GM19324 (cell line): ENCODE data around the gene ACOD1.

Source experiments
- ATAC-seq: cut with Tn5 transposase; IDR thresholded peaks from one replicate; pipeline ENCODE4 v1.9.1; 2021; ENCODE audit warnings: mild to moderate bottlenecking, moderate library complexity; ENCODE audit not compliant: unreplicated experiment, low FRiP score

ACOD1 gene

DNA sequence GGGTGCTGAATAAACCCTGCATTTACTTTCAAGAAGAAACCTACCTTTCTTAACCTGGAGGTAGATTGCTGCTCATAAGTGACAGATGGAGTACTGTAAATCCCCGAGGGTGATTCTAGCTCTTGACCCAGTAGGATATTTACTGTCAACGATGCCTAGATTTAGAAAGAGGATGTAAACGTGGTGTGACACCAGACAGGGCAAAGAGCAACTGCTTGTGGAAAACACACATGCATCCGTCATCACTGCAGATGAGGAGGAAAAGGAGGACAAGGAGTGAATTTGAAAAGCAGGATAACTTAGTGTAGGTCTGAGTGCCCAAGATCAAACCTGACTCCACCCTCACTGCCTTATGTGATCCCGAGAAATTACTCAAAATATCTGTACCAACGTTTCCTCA is 33.8 kb downstream of the ACOD1 start:
- no peak for ATAC-seq

DNA sequence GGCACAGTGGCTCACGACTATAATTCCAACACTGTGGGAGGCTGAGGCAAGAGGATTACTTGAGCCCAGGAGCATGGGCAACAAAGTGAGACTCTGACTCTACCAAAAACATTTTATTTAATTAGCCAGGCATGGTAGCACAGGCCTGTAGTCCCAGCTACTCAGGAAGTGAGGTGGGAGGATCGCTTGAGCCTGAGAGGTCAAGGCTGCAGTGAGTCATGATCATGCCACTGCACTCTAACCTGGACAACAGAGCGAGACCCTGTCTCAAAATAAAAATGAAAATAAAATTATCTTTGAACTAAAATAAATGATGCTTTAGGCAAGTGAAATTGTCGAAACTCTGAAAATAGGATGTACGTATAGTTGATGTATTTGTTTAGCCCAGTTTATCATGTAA is 35.4 kb downstream of the ACOD1 start:
- ATAC-seq, result no peak

DNA sequence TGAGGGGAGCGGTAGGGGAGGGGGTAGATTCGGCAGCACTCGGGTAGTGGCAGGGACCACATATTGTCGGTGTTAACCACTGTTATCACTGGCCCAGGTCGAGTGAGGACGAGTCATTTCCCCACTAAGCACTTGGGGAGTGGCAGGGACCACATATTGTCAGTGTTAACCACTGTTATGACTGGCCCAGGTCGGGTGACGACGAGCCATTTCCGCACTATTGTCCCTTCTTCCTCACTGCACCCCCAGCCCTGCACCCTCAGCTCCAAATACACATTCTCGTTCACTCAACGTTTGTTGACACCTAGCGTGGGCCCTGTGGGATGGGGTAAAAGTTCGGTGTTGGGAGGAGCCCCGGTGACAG is 43.1 kb downstream of the ACOD1 start:
- peak; percentile 36 for ATAC-seq

DNA sequence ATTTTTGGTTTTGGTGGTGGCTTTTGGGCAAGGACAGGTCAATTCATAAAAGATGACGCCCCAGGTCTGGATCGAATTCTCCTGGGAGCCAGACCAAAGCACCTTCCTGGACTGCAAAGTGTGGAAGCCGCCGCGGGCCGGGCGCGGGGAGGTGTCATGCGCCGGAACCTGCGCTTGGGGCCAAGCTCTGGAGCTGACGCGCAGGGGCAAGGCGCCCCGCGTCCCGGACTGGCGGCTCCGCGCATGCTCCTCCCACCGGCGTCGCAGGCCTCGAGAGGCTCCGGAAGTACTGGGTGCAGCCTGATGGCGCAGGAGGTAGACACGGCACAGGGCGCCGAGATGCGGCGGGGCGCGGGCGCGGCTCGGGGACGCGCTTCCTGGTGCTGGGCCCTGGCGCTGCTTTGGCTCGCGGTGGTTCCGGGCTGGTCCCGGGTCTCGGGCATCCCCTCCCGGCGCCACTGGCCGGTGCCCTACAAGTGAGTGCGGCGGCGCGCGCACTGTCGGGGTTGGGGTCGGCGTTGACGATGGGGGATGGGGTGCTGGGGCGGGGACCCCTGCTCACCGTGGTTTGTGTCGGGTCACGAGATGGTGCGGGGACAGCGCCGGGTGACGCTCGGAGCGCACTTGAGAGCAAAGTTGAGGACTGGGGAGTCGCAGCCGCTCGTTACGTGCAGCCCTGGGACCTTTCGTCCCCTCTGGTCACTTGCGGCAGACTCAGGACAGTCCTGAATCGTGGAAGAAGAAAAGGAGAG is 43.7 kb downstream of the ACOD1 start, which contains the start of gene CLN5:
CLN5 (plus strand) TSS at position 286 of the 752 bp plus-strand sequence; CDS start at position 304, 18 bp downstream.
- ATAC-seq, result peak; percentile 97

- ATAC-seq, result no peak
These were observed 44.3 kb downstream of the ACOD1 start for GRCh38 chr13:76992548-76993001.

DNA sequence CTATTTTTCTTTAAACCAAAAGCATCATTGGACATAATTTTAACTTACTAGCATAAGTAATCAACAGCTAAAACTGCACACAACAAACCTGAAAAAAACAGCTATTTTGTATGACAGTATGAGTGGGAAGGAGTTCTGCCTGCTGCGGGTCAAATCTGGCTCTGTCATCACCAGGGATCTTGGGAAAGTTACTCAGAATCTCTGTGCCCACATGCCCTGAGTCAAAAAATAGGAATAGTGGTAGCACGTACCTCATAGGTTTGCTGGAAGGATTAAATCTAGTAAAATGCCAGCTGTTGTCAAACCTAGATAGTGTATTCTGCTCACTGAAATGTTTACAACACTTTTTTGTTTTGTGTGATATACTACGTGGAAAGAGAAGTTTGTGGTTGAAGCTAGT is 44.7 kb downstream of the ACOD1 start:
- ATAC-seq, result no peak

DNA sequence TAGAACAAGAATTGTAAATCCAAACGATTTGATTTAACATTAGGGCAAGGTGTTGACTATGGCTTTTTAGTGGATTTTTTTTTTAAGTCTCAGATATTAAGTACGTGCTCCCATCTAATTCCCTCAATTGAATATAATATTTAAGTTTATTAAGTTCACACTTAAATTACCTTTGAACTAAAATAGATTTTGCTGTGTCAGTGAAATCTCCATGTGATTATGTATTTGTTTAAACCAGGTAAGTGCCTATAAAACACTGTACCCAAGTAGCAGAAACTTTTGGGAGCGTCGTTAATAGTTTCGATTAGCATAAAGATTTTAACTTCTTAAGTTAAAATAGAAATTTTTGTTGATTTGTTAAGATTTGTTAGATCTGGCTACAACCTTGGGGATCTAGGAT is 45.2 kb downstream of the ACOD1 start:
- no peak for ATAC-seq

DNA sequence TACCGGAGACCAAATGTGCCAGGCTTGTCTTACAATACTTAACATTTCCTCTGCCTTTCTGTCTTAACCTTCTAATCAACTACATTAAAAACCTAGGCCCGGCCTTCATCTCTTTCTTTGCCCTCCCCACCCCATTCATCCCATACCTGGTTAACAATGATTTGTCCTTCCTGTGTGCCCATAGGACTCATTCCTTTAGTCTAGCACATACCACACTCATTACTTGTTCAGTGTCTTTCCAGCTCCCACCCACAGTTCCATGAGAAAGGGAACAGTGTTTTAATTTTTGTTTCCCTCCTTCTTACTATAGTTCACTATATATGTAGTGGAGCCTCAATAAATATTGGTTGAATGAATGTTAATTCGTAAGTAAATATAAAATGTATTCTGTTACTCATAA is 46.0 kb downstream of the ACOD1 start:
- ATAC-seq, result no peak

- no peak for ATAC-seq
These were observed 52.2 kb downstream of the ACOD1 start for GRCh38 chr13:77000475-77000874.

- ATAC-seq, result no peak
These were observed 53.2 kb downstream of the ACOD1 start for GRCh38 chr13:77001540-77001939.

GRCh38 chr13:77001963-77002587 is 53.8 kb downstream of the ACOD1 start:
- ATAC-seq, result no peak

GRCh38 chr13:77002590-77003190 is 54.4 kb downstream of the ACOD1 start:
- no peak for ATAC-seq
